Astrocyte (in vitro differentiated cells and primary cell): Measurements from ENCODE around the gene CRYBA4. TPM values are rescaled to one million over a fixed set of nuclear protein-coding genes. Genes with fewer than 3 reads are reported as not detected.

Experiments
- DNase-seq: peaks from one replicate; pipeline ENCODE4 v3.0.0-alpha.2; 2010; ENCODE audit warnings: low read depth
- FAIRE-seq: peaks from 2 replicates; lab custom pipeline; 2011; peaks lifted over from hg19 to GRCh38; lab: Jason Lieb, UNC
- H2AFZ ChIP-seq: 2 replicates; pipeline ENCODE4 v1.6.0; 2012; ENCODE audit warnings: low read depth, low read length, inconsistent platforms
- H3K27ac ChIP-seq: 2 replicates; pipeline ENCODE4 v1.5.1; 2011; ENCODE audit warnings: low read depth, low read length, inconsistent platforms
- H3K27me3 ChIP-seq: 2 replicates; pipeline ENCODE4 v1.6.0; 2011; ENCODE audit warnings: low read length, inconsistent platforms; ENCODE audit not compliant: insufficient read depth
- H3K36me3 ChIP-seq: 2 replicates; pipeline ENCODE4 v1.5.1; 2011; ENCODE audit warnings: low read length, inconsistent platforms; ENCODE audit not compliant: insufficient read depth
- H3K4me1 ChIP-seq: 2 replicates; pipeline ENCODE4 v1.5.1; 2011; ENCODE audit warnings: low read length, inconsistent platforms; ENCODE audit not compliant: insufficient read depth
- H3K4me2 ChIP-seq: 2 replicates; pipeline ENCODE4 v1.6.0; 2012; ENCODE audit warnings: low read length, inconsistent platforms
- H3K4me3 ChIP-seq: 2 replicates; pipeline ENCODE4 v1.5.1; 2011; ENCODE audit warnings: low read depth, mild to moderate bottlenecking, low read length, inconsistent platforms; ENCODE audit not compliant: insufficient read depth
- H3K79me2 ChIP-seq: 2 replicates; pipeline ENCODE4 v1.6.0; 2012; ENCODE audit warnings: mild to moderate bottlenecking, low read length, inconsistent platforms; ENCODE audit not compliant: insufficient read depth
- H3K9ac ChIP-seq: 2 replicates; pipeline ENCODE4 v1.6.0; 2012; ENCODE audit warnings: mild to moderate bottlenecking, low read length, inconsistent platforms
- H3K9me3 ChIP-seq: 2 replicates; pipeline ENCODE4 v1.5.1; 2012; ENCODE audit warnings: low read depth, mild to moderate bottlenecking, low read length, inconsistent platforms; ENCODE audit not compliant: insufficient read depth
- H4K20me1 ChIP-seq: 2 replicates; pipeline ENCODE4 v1.6.0; 2012; ENCODE audit warnings: low read length, inconsistent platforms; ENCODE audit not compliant: insufficient read depth
- H3K27ac Mint-ChIP-seq: one replicate; pipeline ENCODE4 v1.8.0; 2021; ENCODE audit warnings: mild to moderate bottlenecking, mixed read lengths; ENCODE audit not compliant: unreplicated experiment
- H3K27me3 Mint-ChIP-seq: one replicate; pipeline ENCODE4 v1.8.0; 2021; ENCODE audit warnings: low read depth, mixed read lengths; ENCODE audit not compliant: unreplicated experiment
- H3K36me3 Mint-ChIP-seq: one replicate; pipeline ENCODE4 v1.8.0; 2021; ENCODE audit warnings: low read depth, mixed read lengths; ENCODE audit not compliant: unreplicated experiment
- H3K4me1 Mint-ChIP-seq: one replicate; pipeline ENCODE4 v1.8.0; 2021; ENCODE audit warnings: low read depth, mixed read lengths; ENCODE audit not compliant: unreplicated experiment
- H3K4me3 Mint-ChIP-seq: one replicate; pipeline ENCODE4 v1.8.0; 2021; ENCODE audit warnings: mild to moderate bottlenecking, moderate library complexity, mixed read lengths; ENCODE audit not compliant: unreplicated experiment
- H3K9me3 Mint-ChIP-seq: one replicate; pipeline ENCODE4 v1.8.0; 2021; ENCODE audit warnings: mild to moderate bottlenecking, mixed read lengths; ENCODE audit not compliant: unreplicated experiment
- CTCF ChIP-seq: IDR thresholded peaks from 2 replicates; pipeline ENCODE4 v1.5.1; 2011; ENCODE audit warnings: low read depth, mild to moderate bottlenecking, inconsistent platforms, low read length, moderate library complexity; ENCODE audit not compliant: insufficient read depth
- EZH2 ChIP-seq: IDR thresholded peaks from 2 replicates; pipeline ENCODE4 v1.6.1; 2012; ENCODE audit warnings: mild to moderate bottlenecking, low read length, inconsistent platforms; ENCODE audit not compliant: insufficient read depth
- total RNA-seq: library from RNA; stranded (reverse); gene quantifications from 2 replicates; pipeline ENCODE4 v1.2.1, GENCODE V29; 2021

Gene CRYBA4
- total RNA-seq, 1 donor from 2014 or later = 1.1 TPM

- no peak overlapping the region for H3K27ac ChIP-seq
- no peak for DNase-seq
- Mint-ChIP-seq H3K27me3 (no peaks in the 10 kb centered on the region), H3K36me3 (peaks cover 4% of the 10 kb centered on the region), H3K9me3 (no peaks in the 10 kb centered on the region), H3K4me3 (peak overlapping the region; percentile 89), H3K27ac (peak overlapping the region; percentile 98), H3K4me1 (peaks cover 31% of the 10 kb centered on the region)
- H3K79me2 ChIP-seq = peaks cover 29% of the 10 kb centered on the region
- no peak overlapping the region for H2AFZ ChIP-seq
- FAIRE-seq = no peak
- no peaks in the 10 kb centered on the region for H3K27me3 ChIP-seq
- H3K4me3 ChIP-seq = no peak overlapping the region
- H3K9me3 ChIP-seq = no peaks in the 10 kb centered on the region
- peaks cover 17% of the 10 kb centered on the region for H3K4me1 ChIP-seq
- H3K4me2 ChIP-seq = peak overlapping the region; percentile 99
- no peak for TF ChIP-seq CTCF
- H4K20me1 ChIP-seq = no peaks in the 10 kb centered on the region
- H3K36me3 ChIP-seq = no peaks in the 10 kb centered on the region
- no peak overlapping the region for H3K9ac ChIP-seq
These were observed 52.7 kb downstream of the CRYBA4 start for GRCh38 chr22:26674211-26675190.

GRCh38 chr22:26675687-26676268, 54.0 kb downstream of the CRYBA4 start:
- Histone ChIP-seq H3K4me2 (no peak overlapping the region), H4K20me1 (no peaks in the 10 kb centered on the region), H3K4me3 (no peak overlapping the region), H3K79me2 (peaks cover 29% of the 10 kb centered on the region), H3K4me1 (peaks cover 17% of the 10 kb centered on the region), H3K27me3 (no peaks in the 10 kb centered on the region), H3K9me3 (no peaks in the 10 kb centered on the region), H3K36me3 (no peaks in the 10 kb centered on the region), H3K9ac (no peak overlapping the region), H3K27ac (no peak overlapping the region), H2AFZ (no peak overlapping the region)
- FAIRE-seq (no peak), DNase-seq (no peak)
- Mint-ChIP-seq H3K27ac (no peak overlapping the region), H3K4me3 (no peak overlapping the region), H3K27me3 (no peaks in the 10 kb centered on the region), H3K36me3 (peaks cover 5% of the 10 kb centered on the region), H3K9me3 (no peaks in the 10 kb centered on the region), H3K4me1 (peaks cover 34% of the 10 kb centered on the region)
- no peak for TF ChIP-seq EZH2
- no peak for TF ChIP-seq CTCF
